T-cell (primary cell): ENCODE data around the gene BMP4. TPM values are rescaled to one million over a fixed set of nuclear protein-coding genes. Genes with fewer than 3 reads are reported as not detected.

ENCODE experiments used
- ATAC-seq, 4 experiments: fragments of 200-7000 bp in 3 of 4; fragments of 150-1000 bp in 1 of 4; cut with Tn5 transposase; replicated peaks in 1 of 4; 1 replicate in 3 of 4; 2 replicates in 1 of 4; pipeline ENCODE4 v1.10.0; 2021; ENCODE audit warnings: moderate library complexity in 3 of 4, mild to moderate bottlenecking in 2 of 4, moderate number of reproducible peaks in 1 of 4
- CTCF ChIA-PET, 2 donors: fragments of 300-600 bp; sonication (Branson Sonifier 250); formaldehyde crosslinking; loops; one replicate each; lab custom pipeline; 2022; ENCODE audit warnings: antibody characterized with exemption in 2 of 2; lab: Charles Lee
- POLR2A ChIA-PET, 2 donors: fragments of 300-600 bp; sonication (Branson Sonifier 250); formaldehyde crosslinking; loops; one replicate each; lab custom pipeline; 2022; ENCODE audit warnings: antibody characterized with exemption in 2 of 2; lab: Charles Lee
- DNase-seq, 35 experiments: peaks; one replicate each; pipeline versions ENCODE4 v3.0.0 to v3.0.0-alpha.2; 2013 to 2023
- H3K27ac ChIP-seq: one replicate; pipeline ENCODE4 v1.5.1; 2013; ENCODE audit warnings: low read length
- H3K27me3 ChIP-seq, 2 experiments: replicated peaks in 1 of 2; 1 replicate in 1 of 2; 2 replicates in 1 of 2; pipeline versions ENCODE4 v1.6.1 to v1.7.0; 2013; ENCODE audit warnings: low read length in 1 of 2, mixed read lengths in 1 of 2; ENCODE audit not compliant: control insufficient read depth in 2 of 2, insufficient read depth in 2 of 2; ENCODE audit errors: extremely low read depth in 1 of 2
- H3K36me3 ChIP-seq, 2 donors: 1 replicate in 1 of 2; 2 replicates in 1 of 2; pipeline versions ENCODE4 v1.6.1 to v1.7.0; 2013; ENCODE audit warnings: low read length in 1 of 2; ENCODE audit not compliant: control insufficient read depth in 2 of 2, insufficient read depth in 1 of 2; ENCODE audit errors: extremely low read depth in 1 of 2
- H3K4me1 ChIP-seq, 2 experiments: 1 replicate in 1 of 2; 2 replicates in 1 of 2; pipeline versions ENCODE4 v1.6.1 to v1.7.0; 2013; ENCODE audit warnings: low read length in 2 of 2, mixed read lengths in 1 of 2; ENCODE audit not compliant: insufficient read depth in 2 of 2, control insufficient read depth in 1 of 2; ENCODE audit errors: extremely low read depth in 1 of 2
- H3K4me3 ChIP-seq, 2 donors: 1 replicate in 1 of 2; 2 replicates in 1 of 2; pipeline versions ENCODE4 v1.5.1 to v1.7.0; 2013; ENCODE audit warnings: mild to moderate bottlenecking in 2 of 2, low read length in 1 of 2, moderate library complexity in 1 of 2; ENCODE audit not compliant: control insufficient read depth in 1 of 2; ENCODE audit errors: extremely low read depth in 1 of 2
- H3K9me3 ChIP-seq: 2 replicates; pipeline ENCODE4 v1.7.0; 2013
- H3K27ac Mint-ChIP-seq, 2 donors: one replicate each; pipeline ENCODE4 v1.8.0; 2020 to 2021; ENCODE audit warnings: mild to moderate bottlenecking in 2 of 2, mixed read lengths in 2 of 2
- H3K27me3 Mint-ChIP-seq, 2 donors: one replicate each; pipeline ENCODE4 v1.8.0; 2021 to 2022; ENCODE audit warnings: mixed read lengths in 2 of 2
- H3K36me3 Mint-ChIP-seq: one replicate; pipeline ENCODE4 v1.8.0; 2021; ENCODE audit warnings: mixed read lengths
- H3K4me1 Mint-ChIP-seq, 3 donors: one replicate each; pipeline ENCODE4 v1.8.0; 2020 to 2022; ENCODE audit warnings: mixed read lengths in 3 of 3, mild to moderate bottlenecking in 1 of 3
- H3K4me3 Mint-ChIP-seq, 3 donors: one replicate each; pipeline ENCODE4 v1.8.0; 2020 to 2022; ENCODE audit warnings: mild to moderate bottlenecking in 3 of 3, mixed read lengths in 3 of 3, moderate library complexity in 3 of 3
- H3K9me3 Mint-ChIP-seq, 3 donors: one replicate each; pipeline ENCODE4 v1.8.0; 2020 to 2022; ENCODE audit warnings: mixed read lengths in 3 of 3
- WGBS: methylation state at CpG from one replicate; pipeline ENCODE4 v1.1.5; 2013; ENCODE audit warnings: missing lambda C conversion rate; ENCODE audit not compliant: insufficient coverage; 5-methylcytosine and 5-hydroxymethylcytosine counted together
- total RNA-seq, 35 experiments: library from RNA in 6 of 35; stranded (reverse) in 6 of 35; fragments of 120-200 nt in 1 of 35; gene quantifications; one replicate each; pipeline versions ENCODE4 v1.2.1 to v1.2.4 and lab custom pipeline; 2013 to 2026

The BMP4 gene
- total RNA-seq, 5 donors from 2014 or later (not counting 1 experiment from before 2014, with no cell fraction given) = 0.21 to 1.1 (median 0.61) TPM; not detected in 1

DNA sequence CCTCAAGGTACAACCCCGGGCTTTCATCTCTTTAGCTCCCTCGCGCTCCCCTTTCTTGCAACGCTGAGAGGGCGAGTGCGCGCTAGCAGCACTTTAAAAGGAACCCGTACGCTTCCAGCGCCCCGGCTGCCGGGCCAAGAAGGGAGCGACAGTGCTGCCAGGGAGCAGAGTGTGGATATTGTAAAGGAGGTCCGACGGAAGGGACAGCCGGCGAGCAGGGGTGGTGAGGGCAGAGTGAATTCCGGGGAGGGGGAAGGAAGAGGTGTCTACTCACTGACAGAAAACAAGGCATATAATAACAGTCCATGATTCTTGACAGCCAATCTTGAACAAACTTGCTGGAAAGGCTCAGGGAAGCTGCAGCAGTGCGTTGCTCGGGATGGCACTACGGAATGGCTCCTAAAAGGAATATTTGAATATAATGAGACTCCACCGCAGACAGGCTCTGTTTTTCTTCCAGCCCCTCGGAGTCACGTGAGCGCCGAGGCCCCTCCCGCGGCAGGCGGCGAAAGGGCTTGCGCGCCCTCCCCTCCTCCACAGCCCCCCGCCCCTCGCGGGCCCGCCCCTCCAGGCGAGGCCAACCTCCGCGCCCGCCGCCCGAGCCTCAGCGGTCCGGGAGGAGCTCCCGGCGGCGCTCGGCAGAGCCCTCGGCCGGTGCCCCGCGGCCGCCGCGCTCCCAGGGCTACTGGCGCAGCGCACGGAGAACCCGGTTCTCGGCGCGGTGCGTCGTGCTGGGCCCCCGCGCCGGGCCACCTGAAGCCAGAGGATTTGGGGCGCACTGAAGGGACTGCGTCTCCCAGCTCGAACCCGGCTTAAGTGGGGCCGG, 3.4 kb downstream of the BMP4 start:
- WGBS = 2% methylated on average over 56 of the region's 72 CpGs
- H3K27ac ChIP-seq = no peak overlapping the region
- peak overlapping the region in 1 of 2 donors; percentile 71 for H3K27ac Mint-ChIP-seq
- no peaks in the 10 kb centered on the region for H3K36me3 ChIP-seq
- DNase-seq (peak in 2 of 35 experiments; percentile 12 to 17), ATAC-seq (peak; percentile 25 to 65 (median 36))
- H3K9me3 ChIP-seq = no peaks in the 10 kb centered on the region
- ChIA-PET POLR2A (no interaction called here), CTCF (no interaction called here)
- peak overlapping the region; percentile 23 to 70 for H3K4me3 ChIP-seq
- no peaks in the 10 kb centered on the region for H3K36me3 Mint-ChIP-seq
- peaks cover 28 to 41% (median 39%) of the 10 kb centered on the region in 3 donors for H3K4me1 Mint-ChIP-seq
- H3K4me1 ChIP-seq = peaks cover 11 to 34% of the 10 kb centered on the region in 2 experiments
- no peaks in the 10 kb centered on the region for H3K9me3 Mint-ChIP-seq
- H3K4me3 Mint-ChIP-seq = peak overlapping the region; percentile 75 to 85 (median 76)
- H3K27me3 Mint-ChIP-seq = peaks cover 49 to 84% of the 10 kb centered on the region in 2 donors
- H3K27me3 ChIP-seq = peaks cover 21 to 63% of the 10 kb centered on the region in 2 experiments

DNA sequence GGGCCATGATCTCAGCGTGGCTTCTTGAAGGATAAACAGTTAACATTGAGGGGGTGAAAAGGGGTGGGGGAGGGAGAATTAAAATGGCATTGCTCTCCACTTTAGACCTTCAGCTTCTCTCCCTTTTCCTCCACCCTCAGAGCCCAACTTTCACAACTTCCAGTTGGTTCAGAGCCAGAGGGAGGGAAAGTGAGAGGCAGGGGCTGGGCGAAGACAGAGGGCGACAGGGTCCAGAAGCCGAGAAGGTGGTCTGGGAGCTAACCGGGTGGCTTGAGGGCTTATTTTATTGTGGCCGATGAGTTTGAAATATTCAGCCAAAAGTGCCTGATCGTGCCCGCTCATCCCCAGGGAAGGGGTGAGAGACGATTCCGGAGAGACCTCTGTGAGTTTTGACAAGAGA, 4.1 kb downstream of the BMP4 start:
- Histone ChIP-seq H3K27me3 (peaks cover 19 to 65% of the 10 kb centered on the region in 2 experiments), H3K27ac (no peak overlapping the region)
- CTCF ChIA-PET = no interaction called here

DNA sequence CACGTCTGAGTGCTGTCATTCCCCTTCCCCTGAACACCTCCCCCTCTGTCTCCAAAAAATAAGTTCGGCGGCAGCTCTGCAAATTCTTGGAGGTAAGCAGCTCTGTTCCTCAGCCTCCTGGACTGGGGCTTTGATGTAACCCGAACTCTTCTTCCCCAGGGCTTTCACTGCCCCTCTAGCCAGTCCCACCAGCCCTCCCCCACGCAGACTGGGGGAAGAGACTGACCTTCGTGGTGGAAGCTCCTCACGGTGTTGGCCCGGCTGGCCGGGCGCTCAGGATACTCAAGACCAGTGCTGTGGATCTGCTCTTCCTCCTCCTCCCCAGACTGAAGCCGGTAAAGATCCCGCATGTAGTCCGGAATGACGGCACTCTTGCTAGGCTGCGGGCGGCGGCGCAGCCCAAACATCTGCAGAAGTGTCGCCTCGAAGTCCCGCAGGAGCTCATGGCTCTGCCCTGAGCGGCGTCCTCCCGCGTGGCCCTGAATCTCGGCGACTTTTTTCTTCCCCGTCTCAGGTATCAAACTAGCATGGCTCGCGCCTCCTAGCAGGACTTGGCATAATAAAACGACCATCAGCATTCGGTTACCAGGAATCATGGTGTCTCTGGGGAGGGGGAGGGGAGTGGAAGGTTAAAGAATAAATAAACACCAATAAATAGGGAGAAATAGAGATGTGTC, 4.9 kb downstream of the BMP4 start:
- Histone ChIP-seq H3K9me3 (no peaks in the 10 kb centered on the region), H3K4me1 (peaks cover 11 to 32% of the 10 kb centered on the region in 2 experiments), H3K27me3 (peaks cover 16 to 67% of the 10 kb centered on the region in 2 experiments), H3K27ac (no peak overlapping the region), H3K36me3 (no peaks in the 10 kb centered on the region), H3K4me3 (no peak overlapping the region)
- WGBS = 86% methylated on average over 22 of the region's 32 CpGs
- ChIA-PET POLR2A (no interaction called here), CTCF (no interaction called here)
- peak overlapping the region in 1 of 3 donors; percentile 85 for H3K4me3 Mint-ChIP-seq
- no peak overlapping the region for H3K27ac Mint-ChIP-seq
- peaks cover 28 to 35% (median 32%) of the 10 kb centered on the region in 3 donors for H3K4me1 Mint-ChIP-seq
- ATAC-seq = no peak
- H3K36me3 Mint-ChIP-seq = no peaks in the 10 kb centered on the region
- H3K9me3 Mint-ChIP-seq = no peaks in the 10 kb centered on the region
- DNase-seq = no peak
- peaks cover 50 to 85% of the 10 kb centered on the region in 2 donors for H3K27me3 Mint-ChIP-seq

More for the DNA sequence above, 4.1 kb downstream of the BMP4 start:
- H3K9me3 ChIP-seq = no peaks in the 10 kb centered on the region
- Mint-ChIP-seq H3K27me3 (peaks cover 48 to 85% of the 10 kb centered on the region in 2 donors), H3K4me3 (peak overlapping the region in 2 of 3 donors; percentile 69 to 85), H3K9me3 (no peaks in the 10 kb centered on the region), H3K36me3 (no peaks in the 10 kb centered on the region), H3K27ac (no peak overlapping the region), H3K4me1 (peaks cover 28 to 41% (median 38%) of the 10 kb centered on the region in 3 donors)
- no peak overlapping the region for H3K4me3 ChIP-seq
- no peaks in the 10 kb centered on the region for H3K36me3 ChIP-seq
- ATAC-seq (no peak), DNase-seq (no peak)
- WGBS = 52% methylated on average over 6 of the region's 10 CpGs
- POLR2A ChIA-PET = no interaction called here
- H3K4me1 ChIP-seq = peaks cover 11 to 34% of the 10 kb centered on the region in 2 experiments

DNA sequence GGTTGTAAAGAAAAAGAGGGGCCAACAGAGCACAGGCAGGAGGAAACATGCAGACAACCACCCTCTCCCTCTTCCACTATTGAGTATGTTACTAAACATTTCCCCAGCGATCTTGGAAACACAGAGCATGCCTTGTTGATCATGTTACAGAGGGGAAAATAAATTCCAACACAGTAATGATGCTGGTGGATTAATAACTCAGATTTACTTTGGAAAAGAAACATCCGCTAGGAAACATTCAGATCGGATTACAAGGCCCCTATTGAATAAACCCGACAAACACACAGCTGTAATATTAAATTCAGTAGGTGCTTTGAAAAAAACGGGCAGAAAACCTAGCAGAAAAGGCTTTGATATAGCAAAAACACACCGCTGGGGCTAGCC, 5.4 kb downstream of the BMP4 start:
- Mint-ChIP-seq H3K27ac (no peak overlapping the region), H3K9me3 (no peaks in the 10 kb centered on the region), H3K36me3 (no peaks in the 10 kb centered on the region), H3K4me1 (peaks cover 26 to 33% (median 31%) of the 10 kb centered on the region in 3 donors), H3K27me3 (peaks cover 48 to 86% of the 10 kb centered on the region in 2 donors), H3K4me3 (no peak overlapping the region)
- H3K4me1 ChIP-seq = peaks cover 11 to 27% of the 10 kb centered on the region in 2 experiments
- no peak overlapping the region for H3K4me3 ChIP-seq
- peaks cover 16 to 65% of the 10 kb centered on the region in 2 experiments for H3K27me3 ChIP-seq
- no peak for DNase-seq
- ChIA-PET CTCF (no interaction called here), POLR2A (no interaction called here)
- WGBS = 71% methylated on average over 1 of the region's 6 CpGs
- H3K9me3 ChIP-seq = no peaks in the 10 kb centered on the region
- H3K36me3 ChIP-seq = no peaks in the 10 kb centered on the region
- H3K27ac ChIP-seq = no peak overlapping the region
- no peak for ATAC-seq

DNA sequence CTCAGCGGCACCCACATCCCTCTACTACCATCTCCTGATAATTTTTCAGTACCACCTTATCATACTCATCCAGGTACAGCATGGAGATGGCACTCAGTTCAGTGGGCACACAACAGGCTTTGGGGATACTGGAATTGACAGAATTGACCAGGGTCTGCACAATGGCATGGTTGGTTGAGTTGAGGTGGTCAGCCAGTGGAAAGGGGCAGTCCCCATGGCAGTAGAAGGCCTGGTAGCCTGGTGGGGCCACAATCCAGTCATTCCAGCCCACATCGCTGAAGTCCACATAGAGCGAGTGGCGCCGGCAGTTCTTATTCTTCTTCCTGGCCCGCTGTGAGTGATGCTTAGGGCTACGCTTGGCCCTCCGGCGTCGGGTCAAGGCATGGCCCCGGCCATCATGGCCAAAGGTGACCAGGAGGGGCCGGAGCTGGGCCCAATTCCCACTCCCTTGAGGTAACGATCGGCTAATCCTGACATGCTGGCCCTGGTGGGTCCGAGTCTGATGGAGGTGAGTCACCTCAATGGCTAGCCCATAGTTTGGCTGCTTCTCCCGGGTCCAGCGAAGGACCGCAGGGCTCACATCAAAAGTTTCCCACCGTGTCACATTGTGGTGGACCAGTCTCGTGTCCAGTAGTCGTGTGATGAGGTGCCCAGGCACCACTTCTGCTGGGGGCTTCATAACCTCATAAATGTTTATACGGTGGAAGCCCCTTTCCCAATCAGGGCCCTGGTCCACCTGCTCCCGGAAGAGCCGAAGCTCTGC, 6.4 kb downstream of the BMP4 start:
- Histone ChIP-seq H3K4me1 (peaks cover 10 to 18% of the 10 kb centered on the region in 2 experiments), H3K36me3 (no peaks in the 10 kb centered on the region), H3K27ac (no peak overlapping the region), H3K9me3 (no peaks in the 10 kb centered on the region), H3K27me3 (peaks cover 18 to 61% of the 10 kb centered on the region in 2 experiments), H3K4me3 (no peak overlapping the region)
- DNase-seq = no peak
- no peak for ATAC-seq
- peaks cover 16 to 22% (median 21%) of the 10 kb centered on the region in 3 donors for H3K4me1 Mint-ChIP-seq
- no peaks in the 10 kb centered on the region for H3K36me3 Mint-ChIP-seq
- no peaks in the 10 kb centered on the region for H3K9me3 Mint-ChIP-seq
- peak overlapping the region in 1 of 3 donors; percentile 34 for H3K4me3 Mint-ChIP-seq
- ChIA-PET POLR2A (no interaction called here), CTCF (no interaction called here)
- peaks cover 48 to 85% of the 10 kb centered on the region in 2 donors for H3K27me3 Mint-ChIP-seq
- 89% methylated on average over 23 of the region's 24 CpGs for WGBS
- H3K27ac Mint-ChIP-seq = no peak overlapping the region

DNA sequence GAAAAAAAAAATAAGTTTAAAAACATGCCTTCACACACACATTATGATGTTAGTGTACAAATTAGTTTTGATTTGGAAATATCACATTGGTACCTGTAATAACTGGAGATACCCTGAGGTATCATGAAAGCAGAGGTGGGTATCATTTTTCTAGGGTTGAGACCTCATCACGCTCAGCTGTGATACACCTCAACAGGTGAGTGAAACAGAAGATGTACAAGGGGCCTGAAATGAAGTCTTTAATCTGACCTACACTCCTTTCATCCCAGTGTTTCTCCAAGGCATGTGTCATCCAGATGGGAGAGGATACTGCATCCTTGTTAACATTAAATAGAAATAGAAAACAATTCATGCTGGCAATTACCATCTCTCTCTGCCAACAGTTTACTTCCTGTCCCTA, 7.4 kb downstream of the BMP4 start:
- H3K4me1 ChIP-seq = peaks cover 7 to 12% of the 10 kb centered on the region in 2 experiments
- H3K27ac ChIP-seq = no peak overlapping the region
- ChIA-PET CTCF (no interaction called here), POLR2A (no interaction called here)
- ATAC-seq (no peak), DNase-seq (no peak)
- Mint-ChIP-seq H3K36me3 (no peaks in the 10 kb centered on the region), H3K4me1 (peaks cover 6 to 17% (median 13%) of the 10 kb centered on the region in 3 donors), H3K27ac (no peak overlapping the region), H3K4me3 (no peak overlapping the region), H3K27me3 (peaks cover 54 to 83% of the 10 kb centered on the region in 2 donors), H3K9me3 (no peaks in the 10 kb centered on the region)
- no CpG with 5 or more reads among the region's 1 CpG for WGBS
- no peaks in the 10 kb centered on the region for H3K9me3 ChIP-seq
- H3K36me3 ChIP-seq = no peaks in the 10 kb centered on the region
- H3K4me3 ChIP-seq = no peak overlapping the region
- H3K27me3 ChIP-seq = peaks cover 22 to 50% of the 10 kb centered on the region in 2 experiments
